GM19395 (cell line): Measurements from ENCODE around the gene AIF1.

ENCODE experiments used
- ATAC-seq: cut with Tn5 transposase; IDR thresholded peaks from one replicate; pipeline ENCODE4 v1.9.1; 2021; ENCODE audit warnings: mild to moderate bottlenecking, moderate library complexity; ENCODE audit not compliant: unreplicated experiment

The AIF1 gene

DNA sequence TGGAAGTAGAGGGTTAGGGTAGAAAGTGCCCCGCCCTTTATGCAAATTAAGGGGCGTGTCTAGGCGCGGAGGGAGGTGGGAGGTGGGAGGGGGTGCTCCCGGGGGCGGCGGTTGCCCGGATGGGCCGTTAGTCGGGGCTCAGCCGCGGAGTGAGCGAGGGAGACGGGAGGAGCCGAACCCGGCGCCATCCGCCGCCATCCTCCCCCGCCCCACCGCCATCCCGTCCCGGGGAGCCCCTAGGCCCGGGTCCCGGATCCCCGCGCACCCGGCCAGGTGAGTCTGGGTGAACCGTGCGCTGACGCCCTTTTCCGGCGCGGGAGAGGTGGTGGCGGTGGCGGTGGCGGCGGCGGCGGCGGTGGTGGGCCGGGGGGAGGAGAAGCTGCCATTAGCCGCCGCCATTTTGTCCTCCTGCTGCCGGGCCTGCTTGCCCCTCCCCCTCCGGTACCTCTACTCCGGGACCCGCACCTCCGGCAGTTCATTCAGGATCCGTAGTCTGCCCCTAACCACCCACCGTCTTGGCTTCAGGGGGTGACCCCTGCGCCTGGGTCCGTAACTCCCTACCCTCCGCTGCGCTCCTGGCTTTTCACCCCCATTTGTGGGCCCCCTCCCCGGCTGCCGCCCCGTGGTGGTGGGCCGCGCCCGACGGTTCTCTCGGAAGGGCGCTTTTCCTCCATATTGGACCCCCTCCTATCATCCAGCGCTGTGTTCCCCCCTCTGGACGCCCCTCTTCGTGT lies 5.7 kb downstream of the AIF1 start, which contains the start of gene PRRC2A:
Gene PRRC2A, plus strand, starts transcription at position 130 of the 734 bp plus-strand sequence. CDS start 2,075 bp downstream, outside the sequence.
- peak; percentile 34 for ATAC-seq

GRCh38 chr6:31621320-31621939 lies 6.4 kb downstream of the AIF1 start:
- no peak for ATAC-seq

DNA sequence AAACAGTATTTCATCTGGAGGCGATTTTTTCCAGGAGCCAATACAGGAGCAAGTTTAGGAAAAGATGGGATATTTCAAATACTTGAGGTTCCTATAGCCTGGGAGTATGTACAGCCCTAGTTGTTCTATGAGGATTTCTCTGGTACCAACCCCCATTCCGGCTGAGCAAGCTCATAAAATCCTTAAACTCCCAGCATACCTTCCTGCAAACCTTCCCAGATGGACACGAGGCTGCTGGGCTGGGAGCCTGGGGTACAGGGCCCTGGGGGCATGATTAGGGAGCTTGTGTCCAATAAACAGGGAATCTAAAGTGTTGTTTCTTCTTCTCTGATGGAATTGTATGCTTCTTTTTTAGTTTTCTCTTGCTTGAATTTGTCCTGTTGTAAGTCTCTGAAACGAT lies 7.0 kb downstream of the AIF1 start:
- no peak for ATAC-seq

- ATAC-seq: no peak
These were observed 7.7 kb downstream of the AIF1 start for GRCh38 chr6:31622684-31623091.

DNA sequence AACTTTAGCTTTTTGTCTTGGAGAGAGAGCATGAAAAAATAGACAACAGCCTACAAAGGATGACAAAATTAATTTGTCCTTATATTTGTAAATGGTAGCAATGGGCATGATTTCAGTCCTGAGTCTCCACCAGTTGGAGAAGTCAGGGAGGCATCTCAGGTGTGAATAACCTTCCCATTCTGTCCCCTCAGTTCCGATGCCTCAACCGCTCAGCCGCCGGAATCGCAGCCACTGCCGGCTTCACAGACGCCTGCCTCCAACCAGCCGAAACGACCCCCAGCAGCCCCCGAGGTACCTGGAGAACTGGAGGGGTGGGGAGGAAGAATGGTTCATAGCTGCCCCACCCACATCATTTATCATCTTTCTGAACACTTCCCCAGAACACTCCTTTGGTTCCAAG lies 9.0 kb downstream of the AIF1 start:
- no peak for ATAC-seq

- ATAC-seq: no peak
These were observed 11.9 kb downstream of the AIF1 start for GRCh38 chr6:31626952-31627351.

- ATAC-seq: no peak
These were observed 12.8 kb downstream of the AIF1 start for GRCh38 chr6:31627690-31628287.

GRCh38 chr6:31629014-31629413 lies 14.0 kb downstream of the AIF1 start:
- no peak for ATAC-seq

- no peak for ATAC-seq
These were observed 15.3 kb downstream of the AIF1 start for GRCh38 chr6:31630177-31630934.

DNA sequence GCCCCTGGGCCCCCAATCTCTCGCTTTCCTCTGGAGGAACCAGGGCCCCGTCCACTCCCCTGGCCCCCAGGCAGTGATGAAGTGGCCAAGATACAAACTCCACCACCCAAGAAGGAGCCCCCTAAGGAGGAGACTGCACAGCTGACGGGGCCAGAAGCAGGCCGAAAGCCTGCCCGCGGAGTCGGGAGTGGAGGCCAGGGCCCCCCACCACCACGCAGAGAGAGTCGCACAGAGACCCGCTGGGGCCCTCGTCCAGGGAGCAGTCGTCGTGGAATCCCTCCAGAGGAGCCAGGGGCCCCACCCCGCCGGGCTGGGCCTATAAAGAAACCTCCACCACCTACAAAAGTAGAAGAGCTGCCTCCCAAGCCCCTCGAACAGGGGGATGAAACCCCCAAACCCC lies 16.2 kb downstream of the AIF1 start:
- no peak for ATAC-seq

- no peak for ATAC-seq
These were observed 16.7 kb downstream of the AIF1 start for GRCh38 chr6:31631681-31632278.

DNA sequence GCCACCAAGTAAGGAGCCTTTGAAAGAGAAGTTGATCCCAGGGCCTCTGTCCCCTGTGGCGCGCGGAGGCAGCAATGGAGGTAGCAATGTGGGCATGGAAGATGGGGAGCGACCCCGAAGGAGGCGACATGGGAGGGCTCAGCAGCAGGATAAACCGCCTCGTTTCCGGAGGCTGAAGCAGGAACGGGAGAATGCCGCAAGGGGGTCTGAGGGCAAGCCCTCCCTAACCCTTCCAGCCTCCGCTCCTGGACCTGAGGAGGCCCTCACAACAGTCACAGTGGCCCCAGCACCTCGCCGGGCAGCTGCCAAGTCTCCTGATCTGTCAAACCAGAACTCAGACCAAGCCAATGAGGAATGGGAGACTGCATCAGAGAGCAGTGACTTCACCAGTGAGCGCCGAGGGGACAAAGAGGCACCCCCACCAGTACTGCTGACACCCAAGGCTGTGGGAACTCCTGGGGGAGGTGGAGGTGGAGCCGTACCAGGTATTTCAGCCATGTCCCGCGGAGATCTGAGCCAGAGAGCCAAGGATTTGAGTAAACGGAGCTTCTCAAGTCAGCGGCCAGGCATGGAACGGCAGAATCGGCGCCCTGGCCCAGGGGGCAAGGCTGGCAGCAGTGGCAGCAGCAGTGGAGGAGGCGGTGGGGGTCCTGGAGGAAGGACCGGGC lies 17.4 kb downstream of the AIF1 start:
- ATAC-seq: no peak

GRCh38 chr6:31633447-31633846 lies 18.4 kb downstream of the AIF1 start:
- ATAC-seq: no peak

- no peak for ATAC-seq
These were observed 19.1 kb downstream of the AIF1 start for GRCh38 chr6:31634131-31634530.

- no peak for ATAC-seq
These were observed 20.0 kb downstream of the AIF1 start for GRCh38 chr6:31634969-31635575.

DNA sequence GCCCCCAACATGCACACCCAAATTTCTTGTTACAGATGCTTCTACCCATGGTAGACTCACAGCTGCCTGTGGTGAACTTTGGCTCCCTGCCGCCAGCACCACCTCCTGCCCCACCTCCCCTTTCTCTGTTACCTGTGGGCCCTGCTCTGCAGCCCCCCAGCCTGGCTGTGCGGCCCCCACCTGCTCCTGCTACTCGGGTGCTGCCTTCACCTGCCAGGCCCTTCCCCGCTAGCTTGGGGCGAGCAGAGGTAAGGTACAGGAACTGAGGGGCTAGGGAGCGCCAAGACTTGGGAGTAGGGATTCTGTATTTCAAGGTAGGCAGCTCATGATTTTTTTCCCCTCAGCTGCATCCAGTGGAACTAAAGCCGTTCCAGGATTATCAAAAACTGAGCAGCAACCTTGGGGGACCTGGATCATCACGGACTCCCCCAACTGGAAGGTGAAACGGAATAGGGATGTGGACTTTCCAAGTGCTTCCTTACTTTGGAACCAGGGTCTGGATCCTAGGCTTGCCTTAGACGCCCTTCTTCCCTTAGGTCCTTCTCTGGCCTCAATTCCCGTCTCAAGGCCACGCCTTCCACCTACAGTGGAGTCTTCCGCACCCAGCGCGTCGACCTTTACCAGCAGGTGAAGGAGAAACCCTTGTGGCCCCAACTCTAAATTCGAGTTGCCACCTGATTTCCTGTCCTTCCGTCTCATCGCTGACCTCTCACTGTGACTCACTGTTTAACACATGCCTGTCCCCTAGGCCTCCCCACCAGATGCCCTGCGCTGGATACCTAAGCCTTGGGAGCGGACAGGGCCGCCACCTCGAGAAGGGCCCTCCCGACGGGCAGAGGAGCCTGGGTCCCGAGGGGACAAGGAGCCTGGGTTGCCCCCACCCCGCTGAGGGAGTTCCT lies 21.9 kb downstream of the AIF1 start:
- no peak for ATAC-seq

DNA sequence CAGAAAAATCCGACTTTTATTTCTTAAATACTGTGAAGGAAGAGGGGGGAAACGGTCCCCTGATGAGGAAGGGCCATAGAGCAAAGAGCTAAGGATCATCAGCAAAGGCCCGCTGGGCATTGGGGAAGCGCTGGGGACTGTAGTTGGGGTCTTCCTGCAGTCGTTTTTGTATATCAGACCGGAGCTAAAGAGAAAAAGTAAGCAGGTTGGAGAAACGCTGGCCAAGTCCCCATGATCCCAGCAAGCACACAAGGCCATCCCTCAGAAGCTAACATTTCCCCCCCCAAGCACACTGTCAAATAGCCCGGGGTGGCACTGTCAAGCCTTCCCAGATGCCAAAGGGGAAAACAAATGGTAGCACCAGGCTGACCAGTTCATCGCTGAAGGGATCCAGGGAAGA lies 24.0 kb downstream of the AIF1 start:
- no peak for ATAC-seq

DNA sequence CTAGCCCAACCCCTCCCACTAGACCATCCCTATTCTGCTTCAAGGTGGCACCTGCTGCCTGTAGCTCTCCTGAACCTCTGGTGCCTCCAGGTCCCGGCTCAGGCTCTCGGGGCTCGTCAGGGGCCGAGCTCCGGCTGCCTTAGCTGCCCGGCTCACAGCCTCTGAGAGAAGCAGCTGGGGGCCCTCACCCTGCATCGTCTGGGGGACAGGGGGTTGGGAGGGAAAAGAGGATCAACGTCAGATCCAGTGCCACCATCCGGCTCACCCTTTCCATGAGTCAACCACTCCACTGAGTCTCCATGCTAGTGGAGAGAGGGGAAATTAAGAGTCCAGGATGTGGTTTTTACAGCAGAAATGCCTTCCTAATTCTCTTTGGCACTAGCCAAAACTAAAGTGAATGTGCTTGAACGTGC lies 24.4 kb downstream of the AIF1 start:
- no peak for ATAC-seq

- no peak for ATAC-seq
These were observed 25.6 kb downstream of the AIF1 start for GRCh38 chr6:31640612-31641011.
